GM20000 (cell line): Measurements from ENCODE around the gene REELD1.
A peak's percentile ranks its signal among the peaks of the same experiment; 100 is the strongest.

Experiments used
- DNase-seq: peaks from one replicate; pipeline ENCODE4 v3.0.0; 2012; ENCODE audit warnings: low spot score
- CTCF ChIP-seq: IDR thresholded peaks from 2 replicates; pipeline ENCODE4 v1.5.1; 2012; ENCODE audit warnings: mild to moderate bottlenecking, control low read depth; ENCODE audit errors: extremely low read depth, missing control alignments

Gene REELD1

GRCh38 chr4:146263793-146264192 is 49.5 kb downstream of the REELD1 start:
- TF ChIP-seq CTCF: no peak
- no peak for DNase-seq

GRCh38 chr4:146265950-146266490 is 51.7 kb downstream of the REELD1 start:
- no peak for TF ChIP-seq CTCF
- no peak for DNase-seq

GRCh38 chr4:146267826-146268225 is 53.5 kb downstream of the REELD1 start:
- no peak for TF ChIP-seq CTCF
- no peak for DNase-seq

- no peak for TF ChIP-seq CTCF
- DNase-seq: peak; percentile 41
Measured at GRCh38 chr4:146269228-146269653, 54.9 kb downstream of the REELD1 start.

GRCh38 chr4:146271466-146271865 is 57.1 kb downstream of the REELD1 start:
- peak; percentile 17 for DNase-seq
- TF ChIP-seq CTCF: no peak

GRCh38 chr4:146273204-146273901 is 59.0 kb downstream of the REELD1 start:
- DNase-seq: peak; percentile 53
- TF ChIP-seq CTCF: no peak

- TF ChIP-seq CTCF: no peak
- no peak for DNase-seq
Measured at GRCh38 chr4:146274774-146275173, 60.4 kb downstream of the REELD1 start.
